Astrocyte (in vitro differentiated cells and primary cell): ENCODE data around the gene CADPS. TPM values are rescaled to one million over a fixed set of nuclear protein-coding genes. Genes with fewer than 3 reads are reported as not detected.

Source experiments
- DNase-seq: peaks from one replicate; pipeline ENCODE4 v3.0.0-alpha.2; 2010; ENCODE audit warnings: low read depth
- FAIRE-seq: peaks from 2 replicates; lab custom pipeline; 2011; peaks lifted over from hg19 to GRCh38; lab: Jason Lieb, UNC
- H2AFZ ChIP-seq: 2 replicates; pipeline ENCODE4 v1.6.0; 2012; ENCODE audit warnings: low read depth, low read length, inconsistent platforms
- H3K27ac ChIP-seq: 2 replicates; pipeline ENCODE4 v1.5.1; 2011; ENCODE audit warnings: low read depth, low read length, inconsistent platforms
- H3K27me3 ChIP-seq: 2 replicates; pipeline ENCODE4 v1.6.0; 2011; ENCODE audit warnings: low read length, inconsistent platforms; ENCODE audit not compliant: insufficient read depth
- H3K36me3 ChIP-seq: 2 replicates; pipeline ENCODE4 v1.5.1; 2011; ENCODE audit warnings: low read length, inconsistent platforms; ENCODE audit not compliant: insufficient read depth
- H3K4me1 ChIP-seq: 2 replicates; pipeline ENCODE4 v1.5.1; 2011; ENCODE audit warnings: low read length, inconsistent platforms; ENCODE audit not compliant: insufficient read depth
- H3K4me2 ChIP-seq: 2 replicates; pipeline ENCODE4 v1.6.0; 2012; ENCODE audit warnings: low read length, inconsistent platforms
- H3K4me3 ChIP-seq: 2 replicates; pipeline ENCODE4 v1.5.1; 2011; ENCODE audit warnings: low read depth, mild to moderate bottlenecking, low read length, inconsistent platforms; ENCODE audit not compliant: insufficient read depth
- H3K79me2 ChIP-seq: 2 replicates; pipeline ENCODE4 v1.6.0; 2012; ENCODE audit warnings: mild to moderate bottlenecking, low read length, inconsistent platforms; ENCODE audit not compliant: insufficient read depth
- H3K9ac ChIP-seq: 2 replicates; pipeline ENCODE4 v1.6.0; 2012; ENCODE audit warnings: mild to moderate bottlenecking, low read length, inconsistent platforms
- H3K9me3 ChIP-seq: 2 replicates; pipeline ENCODE4 v1.5.1; 2012; ENCODE audit warnings: low read depth, mild to moderate bottlenecking, low read length, inconsistent platforms; ENCODE audit not compliant: insufficient read depth
- H4K20me1 ChIP-seq: 2 replicates; pipeline ENCODE4 v1.6.0; 2012; ENCODE audit warnings: low read length, inconsistent platforms; ENCODE audit not compliant: insufficient read depth
- H3K27ac Mint-ChIP-seq: one replicate; pipeline ENCODE4 v1.8.0; 2021; ENCODE audit warnings: mild to moderate bottlenecking, mixed read lengths; ENCODE audit not compliant: unreplicated experiment
- H3K27me3 Mint-ChIP-seq: one replicate; pipeline ENCODE4 v1.8.0; 2021; ENCODE audit warnings: low read depth, mixed read lengths; ENCODE audit not compliant: unreplicated experiment
- H3K36me3 Mint-ChIP-seq: one replicate; pipeline ENCODE4 v1.8.0; 2021; ENCODE audit warnings: low read depth, mixed read lengths; ENCODE audit not compliant: unreplicated experiment
- H3K4me1 Mint-ChIP-seq: one replicate; pipeline ENCODE4 v1.8.0; 2021; ENCODE audit warnings: low read depth, mixed read lengths; ENCODE audit not compliant: unreplicated experiment
- H3K4me3 Mint-ChIP-seq: one replicate; pipeline ENCODE4 v1.8.0; 2021; ENCODE audit warnings: mild to moderate bottlenecking, moderate library complexity, mixed read lengths; ENCODE audit not compliant: unreplicated experiment
- H3K9me3 Mint-ChIP-seq: one replicate; pipeline ENCODE4 v1.8.0; 2021; ENCODE audit warnings: mild to moderate bottlenecking, mixed read lengths; ENCODE audit not compliant: unreplicated experiment
- EZH2 ChIP-seq: IDR thresholded peaks from 2 replicates; pipeline ENCODE4 v1.6.1; 2012; ENCODE audit warnings: mild to moderate bottlenecking, low read length, inconsistent platforms; ENCODE audit not compliant: insufficient read depth
- total RNA-seq: library from RNA; stranded (reverse); gene quantifications from 2 replicates; pipeline ENCODE4 v1.2.1, GENCODE V29; 2021
- TF ChIP-seq, protein P1 (sequence below): IDR thresholded peaks from 2 replicates; pipeline ENCODE4 v1.5.1; 2011; ENCODE audit warnings: low read depth, mild to moderate bottlenecking, inconsistent platforms, low read length, moderate library complexity; ENCODE audit not compliant: insufficient read depth

Gene CADPS
- total RNA-seq, 1 donor from 2014 or later, result 5.4 TPM

DNA sequence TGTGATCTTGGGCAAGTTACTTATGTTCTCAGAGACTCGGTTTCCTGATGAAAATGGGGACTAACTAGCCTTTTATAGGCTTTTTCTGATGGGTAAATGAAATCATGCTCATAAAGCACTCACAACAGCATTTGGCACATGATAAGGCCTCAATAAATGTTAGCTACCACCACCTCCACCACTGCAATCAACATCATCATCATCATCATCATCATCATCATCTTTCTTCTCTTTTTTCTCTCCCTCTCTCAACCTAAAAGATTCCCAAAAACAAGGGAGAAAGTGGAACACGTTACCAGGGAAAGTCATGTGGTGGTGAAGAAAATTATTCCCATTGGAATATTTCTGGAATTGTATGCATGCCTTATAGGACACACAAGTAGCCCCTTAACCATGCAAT lies 468.3 kb downstream of the CADPS start:
- H3K27me3 Mint-ChIP-seq, result peaks cover 23% of the 10 kb centered on the region
- no peak for FAIRE-seq
- no peak overlapping the region for H3K4me3 Mint-ChIP-seq
- no peak overlapping the region for H3K4me2 ChIP-seq
- no peak overlapping the region for H3K27ac Mint-ChIP-seq
- H3K36me3 ChIP-seq, result no peaks in the 10 kb centered on the region
- DNase-seq, result no peak
- no peaks in the 10 kb centered on the region for H3K9me3 Mint-ChIP-seq
- H3K9me3 ChIP-seq, result no peaks in the 10 kb centered on the region
- no peaks in the 10 kb centered on the region for H3K4me1 ChIP-seq
- H3K27ac ChIP-seq, result no peak overlapping the region
- no peaks in the 10 kb centered on the region for H3K79me2 ChIP-seq
- no peaks in the 10 kb centered on the region for H3K36me3 Mint-ChIP-seq
- no peak overlapping the region for H3K9ac ChIP-seq
- H3K4me1 Mint-ChIP-seq, result no peaks in the 10 kb centered on the region
- no peaks in the 10 kb centered on the region for H4K20me1 ChIP-seq
- TF ChIP-seq, protein P1, sequence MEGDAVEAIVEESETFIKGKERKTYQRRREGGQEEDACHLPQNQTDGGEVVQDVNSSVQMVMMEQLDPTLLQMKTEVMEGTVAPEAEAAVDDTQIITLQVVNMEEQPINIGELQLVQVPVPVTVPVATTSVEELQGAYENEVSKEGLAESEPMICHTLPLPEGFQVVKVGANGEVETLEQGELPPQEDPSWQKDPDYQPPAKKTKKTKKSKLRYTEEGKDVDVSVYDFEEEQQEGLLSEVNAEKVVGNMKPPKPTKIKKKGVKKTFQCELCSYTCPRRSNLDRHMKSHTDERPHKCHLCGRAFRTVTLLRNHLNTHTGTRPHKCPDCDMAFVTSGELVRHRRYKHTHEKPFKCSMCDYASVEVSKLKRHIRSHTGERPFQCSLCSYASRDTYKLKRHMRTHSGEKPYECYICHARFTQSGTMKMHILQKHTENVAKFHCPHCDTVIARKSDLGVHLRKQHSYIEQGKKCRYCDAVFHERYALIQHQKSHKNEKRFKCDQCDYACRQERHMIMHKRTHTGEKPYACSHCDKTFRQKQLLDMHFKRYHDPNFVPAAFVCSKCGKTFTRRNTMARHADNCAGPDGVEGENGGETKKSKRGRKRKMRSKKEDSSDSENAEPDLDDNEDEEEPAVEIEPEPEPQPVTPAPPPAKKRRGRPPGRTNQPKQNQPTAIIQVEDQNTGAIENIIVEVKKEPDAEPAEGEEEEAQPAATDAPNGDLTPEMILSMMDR, result no peak
- TF ChIP-seq EZH2, result no peak
- no peak overlapping the region for H3K4me3 ChIP-seq
- H3K27me3 ChIP-seq, result no peaks in the 10 kb centered on the region
- no peak overlapping the region for H2AFZ ChIP-seq

DNA sequence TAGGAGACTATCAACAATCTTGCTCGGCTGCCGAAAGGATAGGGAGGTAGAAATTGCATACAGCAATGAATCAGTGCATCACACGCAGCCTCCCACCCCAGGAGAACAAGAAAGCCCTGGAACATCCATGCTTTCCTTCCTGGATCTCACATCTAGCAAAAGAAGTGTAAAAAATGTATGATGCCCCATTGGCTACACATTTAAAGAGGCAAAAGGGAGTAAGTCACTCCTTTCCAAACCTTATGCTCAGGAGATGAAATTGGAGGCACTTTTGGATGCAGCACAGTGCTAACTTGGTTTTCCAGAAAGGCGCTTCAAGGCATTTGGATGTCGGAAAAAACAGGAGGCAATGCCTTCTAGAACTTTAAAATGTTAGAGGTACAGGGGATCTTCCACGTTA lies 469.6 kb downstream of the CADPS start:
- Histone ChIP-seq H4K20me1 (no peaks in the 10 kb centered on the region), H3K9me3 (no peaks in the 10 kb centered on the region), H2AFZ (no peak overlapping the region), H3K36me3 (no peaks in the 10 kb centered on the region), H3K4me2 (no peak overlapping the region), H3K27me3 (no peaks in the 10 kb centered on the region), H3K9ac (no peak overlapping the region), H3K79me2 (no peaks in the 10 kb centered on the region), H3K4me3 (no peak overlapping the region), H3K4me1 (no peaks in the 10 kb centered on the region), H3K27ac (no peak overlapping the region)
- no peak for TF ChIP-seq EZH2
- TF ChIP-seq, protein P1, result no peak
- DNase-seq, result no peak
- Mint-ChIP-seq H3K4me3 (no peak overlapping the region), H3K27me3 (peaks cover 23% of the 10 kb centered on the region), H3K27ac (no peak overlapping the region), H3K9me3 (no peaks in the 10 kb centered on the region), H3K36me3 (no peaks in the 10 kb centered on the region), H3K4me1 (no peaks in the 10 kb centered on the region)
- no peak for FAIRE-seq

DNA sequence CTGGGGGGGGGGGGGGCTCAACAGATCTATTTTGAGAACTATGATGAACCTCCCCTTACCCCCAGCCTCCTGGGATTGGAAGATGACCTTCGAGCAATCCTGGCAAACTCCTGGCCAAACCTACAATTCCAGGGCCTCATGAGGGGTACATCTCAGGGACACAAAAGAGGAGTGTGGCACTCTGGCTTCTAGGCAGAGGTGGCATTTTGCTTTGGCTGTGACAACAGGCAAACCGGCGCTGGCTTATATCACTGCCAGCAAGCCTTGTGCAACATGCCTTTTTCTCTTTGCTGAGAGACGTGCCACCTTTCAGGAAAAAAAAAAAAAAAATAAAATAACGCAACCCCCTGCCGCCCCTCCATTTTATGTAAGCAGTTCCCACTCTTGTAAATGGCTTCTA lies 470.1 kb downstream of the CADPS start:
- FAIRE-seq, result no peak
- H3K27me3 ChIP-seq, result no peaks in the 10 kb centered on the region
- Mint-ChIP-seq H3K9me3 (no peaks in the 10 kb centered on the region), H3K27me3 (peaks cover 23% of the 10 kb centered on the region), H3K36me3 (no peaks in the 10 kb centered on the region), H3K4me1 (no peaks in the 10 kb centered on the region), H3K27ac (no peak overlapping the region), H3K4me3 (no peak overlapping the region)
- H3K4me1 ChIP-seq, result no peaks in the 10 kb centered on the region
- TF ChIP-seq, protein P1, result no peak
- TF ChIP-seq EZH2, result no peak
- no peaks in the 10 kb centered on the region for H3K79me2 ChIP-seq
- DNase-seq, result no peak
- H2AFZ ChIP-seq, result no peak overlapping the region
- no peak overlapping the region for H3K4me3 ChIP-seq
- H3K9me3 ChIP-seq, result no peaks in the 10 kb centered on the region
- no peak overlapping the region for H3K9ac ChIP-seq
- H3K36me3 ChIP-seq, result no peaks in the 10 kb centered on the region
- H3K4me2 ChIP-seq, result no peak overlapping the region
- H3K27ac ChIP-seq, result no peak overlapping the region
- H4K20me1 ChIP-seq, result no peaks in the 10 kb centered on the region
